ENCODE measurements around the gene RPL13A. TPM values are rescaled to one million over a fixed set of nuclear protein-coding genes. Genes with fewer than 3 reads are reported as not detected.

Gene RPL13A
- total and polyA plus RNA-seq, 2 of the 13 experiments (the other 11 are each of a cell fraction or from before 2014, with no cell fraction given), result 2,601 to 3,407 TPM

- TF ChIP-seq THAP9 (CRISPR knock-in tag; IDR thresholded peaks at IDR 0.05; ENCODE audit: borderline replicate concordance) (peak; percentile 82; the same call in 1 of the 2 replicates), KAT7 (CRISPR knock-in tag; IDR thresholded peaks at IDR 0.05; ENCODE audit: borderline replicate concordance) (peak; percentile 30; the same call in 1 of the 2 replicates), HIVEP1 (CRISPR knock-in tag; IDR thresholded peaks at IDR 0.05) (peak; percentile 53; the same call in 1 of the 2 replicates), ZNF740 (CRISPR knock-in tag; IDR thresholded peaks at IDR 0.05) (no peak), TEF (CRISPR knock-in tag; IDR thresholded peaks at IDR 0.05) (no peak), KLF11 (CRISPR knock-in tag; IDR thresholded peaks at IDR 0.05) (no peak), ZSCAN9 (CRISPR knock-in tag; IDR thresholded peaks at IDR 0.05; ENCODE audit: borderline replicate concordance) (0 out of 2 replicates have a peak, but pooled peaks have one; percentile 20), ZMYM2 (CRISPR knock-in tag; IDR thresholded peaks at IDR 0.05) (peak; percentile 95), KLF12 (CRISPR knock-in tag; IDR thresholded peaks at IDR 0.05; ENCODE audit: borderline replicate concordance) (no peak), TFE3 (CRISPR knock-in tag; IDR thresholded peaks at IDR 0.05) (0 out of 2 replicates have a peak, but pooled peaks have one; percentile 19), PAXIP1 (CRISPR knock-in tag; conservative IDR thresholded peaks at IDR 0.05) (peak; percentile 29; the same call in 1 of the 2 replicates), MTF1 (CRISPR knock-in tag; IDR thresholded peaks at IDR 0.05) (0 out of 2 replicates have a peak, but pooled peaks have one; percentile 29), FOXO1 (CRISPR knock-in tag; IDR thresholded peaks at IDR 0.05) (peak; percentile 72), TAF1 (CRISPR knock-in tag; IDR thresholded peaks at IDR 0.05) (peak; percentile 83), RXRB (CRISPR knock-in tag; IDR thresholded peaks at IDR 0.05; ENCODE audit: borderline replicate concordance) (peak; percentile 26; the same call in 1 of the 2 replicates), ZNF891 (CRISPR knock-in tag; IDR thresholded peaks at IDR 0.05) (peak; percentile 42; the same call in 1 of the 2 replicates), ZNF564 (CRISPR knock-in tag; IDR thresholded peaks at IDR 0.05) (0 out of 2 replicates have a peak, but pooled peaks have one; percentile 29), ATF5 (CRISPR knock-in tag; IDR thresholded peaks at IDR 0.05; ENCODE audit: low read depth) (no peak), HES4 (CRISPR knock-in tag; IDR thresholded peaks at IDR 0.05; ENCODE audit: borderline replicate concordance) (peak; percentile 66; the same call in 1 of the 2 replicates)
Observed at GRCh38 chr19:49451430-49452181, 35.8 kb upstream of the RPL13A start, which contains the start of gene PIH1D1 (continued).

Measured in HepG2 (cell line).